GM12873 (cell line): ENCODE measurements around the gene NCS1.

Source experiments
- TF ChIP-seq, protein P1 (sequence below): IDR thresholded peaks from 2 replicates; pipeline ENCODE4 v1.5.1; 2012; ENCODE audit warnings: low read depth, mild to moderate bottlenecking, moderate library complexity, low read length, control low read depth; ENCODE audit not compliant: insufficient read depth; ENCODE audit errors: missing control alignments

The NCS1 gene

DNA sequence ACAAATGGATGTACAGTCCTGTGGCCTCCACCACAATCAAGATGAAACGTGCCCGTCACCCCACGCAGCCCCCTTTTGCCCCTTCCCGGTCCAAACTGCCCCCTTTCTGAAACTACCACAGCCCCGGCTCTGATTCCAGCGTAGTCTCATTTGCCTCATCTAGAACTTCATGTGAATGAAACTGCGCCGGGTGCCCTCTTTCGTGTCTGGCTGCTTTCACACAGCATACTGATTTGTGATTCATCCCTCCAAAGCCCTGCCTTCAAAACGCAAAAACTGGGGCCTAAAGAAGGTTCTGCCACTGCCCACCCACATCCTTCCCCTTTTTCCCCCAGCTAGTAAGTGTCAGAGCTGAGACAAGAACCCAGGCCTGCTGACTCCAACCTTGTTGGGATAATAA lies 31.5 kb upstream of the NCS1 start:
- TF ChIP-seq, protein P1, sequence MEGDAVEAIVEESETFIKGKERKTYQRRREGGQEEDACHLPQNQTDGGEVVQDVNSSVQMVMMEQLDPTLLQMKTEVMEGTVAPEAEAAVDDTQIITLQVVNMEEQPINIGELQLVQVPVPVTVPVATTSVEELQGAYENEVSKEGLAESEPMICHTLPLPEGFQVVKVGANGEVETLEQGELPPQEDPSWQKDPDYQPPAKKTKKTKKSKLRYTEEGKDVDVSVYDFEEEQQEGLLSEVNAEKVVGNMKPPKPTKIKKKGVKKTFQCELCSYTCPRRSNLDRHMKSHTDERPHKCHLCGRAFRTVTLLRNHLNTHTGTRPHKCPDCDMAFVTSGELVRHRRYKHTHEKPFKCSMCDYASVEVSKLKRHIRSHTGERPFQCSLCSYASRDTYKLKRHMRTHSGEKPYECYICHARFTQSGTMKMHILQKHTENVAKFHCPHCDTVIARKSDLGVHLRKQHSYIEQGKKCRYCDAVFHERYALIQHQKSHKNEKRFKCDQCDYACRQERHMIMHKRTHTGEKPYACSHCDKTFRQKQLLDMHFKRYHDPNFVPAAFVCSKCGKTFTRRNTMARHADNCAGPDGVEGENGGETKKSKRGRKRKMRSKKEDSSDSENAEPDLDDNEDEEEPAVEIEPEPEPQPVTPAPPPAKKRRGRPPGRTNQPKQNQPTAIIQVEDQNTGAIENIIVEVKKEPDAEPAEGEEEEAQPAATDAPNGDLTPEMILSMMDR: no peak

DNA sequence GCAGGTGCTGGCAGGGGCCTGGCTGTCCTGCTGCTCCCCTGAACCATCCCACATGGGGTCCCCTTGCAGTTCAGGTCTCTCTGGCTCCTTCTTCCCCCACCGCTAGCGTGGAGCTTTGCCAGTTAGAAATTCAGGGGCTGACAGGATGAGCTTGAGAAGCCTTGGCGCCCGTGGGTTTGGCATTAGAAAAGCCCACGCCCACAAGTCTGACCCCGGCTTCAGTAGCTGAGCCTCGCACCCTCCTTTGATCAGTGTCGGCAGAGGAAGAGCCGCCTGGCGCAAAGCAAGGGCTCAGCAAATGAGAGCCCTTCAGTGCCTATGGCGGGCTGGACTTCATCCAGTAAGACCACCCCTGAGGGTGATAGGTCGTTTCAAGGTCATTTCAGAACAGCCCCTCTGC lies 30.1 kb upstream of the NCS1 start:
- TF ChIP-seq, protein P1: no peak

DNA sequence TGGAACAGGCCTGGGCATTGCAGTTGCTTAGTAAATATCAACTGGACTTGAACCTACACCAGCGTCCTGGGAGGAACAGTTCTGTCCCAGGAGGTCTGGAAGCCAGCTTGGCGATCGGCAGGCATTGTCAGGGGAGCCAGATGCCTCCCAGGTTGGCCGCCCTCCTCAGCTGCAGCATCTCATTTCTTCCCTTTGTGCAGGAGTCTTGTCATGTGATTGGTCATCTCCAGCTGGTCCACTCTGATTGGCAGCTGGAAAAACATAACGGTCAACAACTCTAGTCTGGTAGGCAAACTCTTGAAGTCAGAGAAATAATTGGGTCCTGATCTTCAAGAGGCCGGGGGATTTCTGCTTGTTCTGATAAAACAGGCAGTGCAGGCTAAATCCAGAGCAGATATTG lies 29.6 kb upstream of the NCS1 start:
- TF ChIP-seq, protein P1: no peak

DNA sequence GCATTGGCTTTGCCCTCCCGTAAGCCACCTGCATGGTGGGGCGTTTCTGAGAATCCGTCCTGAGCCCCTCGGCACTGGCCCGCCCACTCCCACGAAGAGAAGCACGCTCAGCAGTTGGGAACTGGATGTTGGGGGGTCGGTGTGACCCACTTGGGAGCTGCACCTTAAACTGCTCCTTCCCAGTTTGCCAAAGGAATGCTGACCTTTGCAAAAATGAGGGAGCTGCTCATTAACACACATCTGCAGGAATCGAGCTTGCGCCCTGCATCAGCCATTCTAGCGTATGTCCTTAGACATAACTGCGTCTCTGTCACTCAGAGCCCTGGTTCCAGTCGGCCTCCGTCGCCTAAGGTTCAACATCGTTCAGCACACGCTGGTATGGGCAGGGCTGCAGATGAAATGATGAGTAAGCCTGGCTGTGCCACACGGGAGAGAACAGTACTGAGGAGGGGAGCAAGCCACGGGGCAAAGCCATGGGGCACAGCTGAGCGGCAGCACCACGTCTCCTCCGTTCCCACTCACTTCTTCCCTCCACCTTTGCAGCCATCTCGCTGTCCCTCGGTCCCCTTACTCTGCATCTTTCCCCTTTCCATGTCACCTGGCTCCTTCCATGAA lies 28.8 kb upstream of the NCS1 start:
- TF ChIP-seq, protein P1: no peak

DNA sequence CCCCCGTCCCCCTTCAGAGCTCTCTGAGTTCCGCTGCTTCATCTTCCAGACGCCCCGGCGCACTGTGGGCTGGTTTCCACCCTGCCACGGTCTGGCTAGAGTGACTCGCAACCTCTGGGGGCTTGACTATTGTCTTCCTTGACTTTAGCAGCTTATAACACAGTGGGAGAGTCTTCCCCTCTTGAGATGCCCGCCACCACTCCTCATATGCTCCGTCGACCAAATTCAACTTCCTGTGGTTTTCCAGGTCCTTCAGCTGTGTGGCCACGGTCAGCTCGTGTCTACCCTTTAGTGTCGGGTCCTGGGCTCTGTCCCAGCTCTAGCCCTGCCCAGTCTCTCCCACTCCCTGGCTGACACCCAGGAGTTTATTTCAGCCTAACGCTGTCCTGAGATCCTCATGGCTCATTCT lies 28.2 kb upstream of the NCS1 start:
- TF ChIP-seq, protein P1: no peak

DNA sequence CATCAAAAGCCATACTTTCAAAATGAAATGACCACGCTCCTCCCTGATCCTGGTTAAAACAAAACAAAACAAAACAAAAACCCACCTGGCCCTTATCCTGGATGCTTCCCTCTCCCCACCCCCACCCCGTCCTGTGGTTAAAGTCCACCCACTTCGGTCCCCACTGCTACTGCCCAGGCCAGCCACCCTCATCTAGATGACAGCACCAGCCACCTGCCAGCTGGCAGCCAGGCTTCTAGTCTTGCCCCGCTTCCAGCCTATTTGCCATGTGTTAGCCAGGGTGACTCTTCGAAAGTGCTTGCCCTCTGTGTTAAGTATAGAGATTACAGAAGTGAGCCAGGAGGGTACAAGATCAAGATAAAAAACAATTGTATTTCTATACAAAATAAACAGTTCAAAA lies 27.5 kb upstream of the NCS1 start:
- TF ChIP-seq, protein P1: no peak

DNA sequence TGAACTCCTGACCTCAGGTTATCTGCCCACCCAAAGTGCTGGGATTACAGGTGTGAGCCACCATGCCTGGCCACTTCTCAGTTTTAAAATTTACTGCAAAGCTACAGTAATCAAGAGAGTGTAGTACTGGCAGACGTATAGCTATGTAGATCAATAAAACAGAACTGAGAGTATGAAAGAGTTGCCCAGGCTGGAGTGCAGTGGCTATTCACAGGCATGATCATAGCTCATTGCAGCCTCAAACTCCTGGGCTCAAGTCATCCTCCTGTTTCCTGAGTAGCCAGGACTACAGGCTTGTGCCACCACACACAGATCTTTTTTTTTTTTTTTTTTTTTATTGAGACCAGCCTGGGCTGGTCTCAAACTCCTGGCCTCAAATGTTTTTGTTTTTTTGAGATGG lies 26.5 kb upstream of the NCS1 start:
- TF ChIP-seq, protein P1: no peak
